Anterior cingulate cortex (tissue), 58 donors: ENCODE results near the gene AP4M1.

Source experiments
- DNase-seq, 58 donors: peaks; one replicate each; lab custom pipeline; 2025; lab: John Stamatoyannopoulos, UW

The AP4M1 gene

GRCh38 chr7:100155553-100156317, 54.3 kb downstream of the AP4M1 start:
- DNase-seq: no peak

GRCh38 chr7:100156331-100157068, 55.1 kb downstream of the AP4M1 start:
- DNase-seq: no peak

- DNase-seq: no peak
These were observed 55.6 kb downstream of the AP4M1 start for GRCh38 chr7:100157069-100157333.

- peak in 2 of 58 donors; percentile 21 to 36 for DNase-seq
These were observed 56.1 kb downstream of the AP4M1 start for GRCh38 chr7:100157334-100158228.
